ENCODE measurements around the gene TAOK1. TPM values are rescaled to one million over a fixed set of nuclear protein-coding genes. Genes with fewer than 3 reads are reported as not detected.

TAOK1 gene
- total and polyA plus RNA-seq, 2 of the 13 experiments (the other 11 are each of a cell fraction or from before 2014, with no cell fraction given): 14.1 to 23.0 TPM

GRCh38 chr17:29591737-29592608 lies 201.8 kb downstream of the TAOK1 start (continued):
- no peak for TF ChIP-seq RNF219 (CRISPR knock-in tag; IDR thresholded peaks at IDR 0.05)
- TF ChIP-seq ZBTB34 (CRISPR knock-in tag; IDR thresholded peaks at IDR 0.05): no peak
- no peak for TF ChIP-seq ZNF260 (CRISPR knock-in tag; IDR thresholded peaks at IDR 0.05; ENCODE audit: borderline replicate concordance, low read depth)
- TF ChIP-seq KIAA2018 (CRISPR knock-in tag; IDR thresholded peaks at IDR 0.05; ENCODE audit: borderline replicate concordance): no peak
- 0 out of 2 replicates have a peak, but pooled peaks have one; percentile 39 for TF ChIP-seq RFXAP (CRISPR knock-in tag; IDR thresholded peaks at IDR 0.05; ENCODE audit: borderline replicate concordance)
- TF ChIP-seq THRA (CRISPR knock-in tag; IDR thresholded peaks at IDR 0.05; ENCODE audit: borderline replicate concordance): no peak; the same call in 1 of the 2 replicates
- TF ChIP-seq RFX3 (CRISPR knock-in tag; IDR thresholded peaks at IDR 0.05): no peak
- no peak for TF ChIP-seq ZNF773 (CRISPR knock-in tag; IDR thresholded peaks at IDR 0.05; ENCODE audit: borderline replicate concordance)
- TF ChIP-seq PBX3 (CRISPR knock-in tag; IDR thresholded peaks at IDR 0.05; ENCODE audit: borderline replicate concordance): no peak
- 0 out of 2 replicates have a peak, but pooled peaks have one; percentile 26 for TF ChIP-seq ERF (CRISPR knock-in tag; IDR thresholded peaks at IDR 0.05)
- no peak for TF ChIP-seq ZIK1 (CRISPR knock-in tag; IDR thresholded peaks at IDR 0.05; ENCODE audit: borderline replicate concordance, low read depth)

Data from HepG2 (cell line).